ENCODE data around the gene PIP5K1B.

PIP5K1B gene

GRCh38 chr9:68949271-68950000, 244.4 kb downstream of the PIP5K1B start:
- Histone ChIP-seq H3K36me3 (ENCODE audit: control insufficient read depth, insufficient read depth, low read length) (no peaks in the 10 kb centered on the region), H2AFZ (no peak overlapping the region), H3K27me3 (ENCODE audit: control insufficient read depth, insufficient read depth, low read length) (no peaks in the 10 kb centered on the region), H3K9me3 (ENCODE audit: control insufficient read depth, low read length) (no peaks in the 10 kb centered on the region), H3K4me2 (ENCODE audit: low read length) (no peak overlapping the region), H3K4me1 (no peaks in the 10 kb centered on the region), H3K79me2 (no peaks in the 10 kb centered on the region), H3K9ac (no peak overlapping the region), H3K27ac (no peak overlapping the region), H3K4me3 (ENCODE audit: low read depth, low read length) (no peak overlapping the region)
- TF ChIP-seq, protein P1, sequence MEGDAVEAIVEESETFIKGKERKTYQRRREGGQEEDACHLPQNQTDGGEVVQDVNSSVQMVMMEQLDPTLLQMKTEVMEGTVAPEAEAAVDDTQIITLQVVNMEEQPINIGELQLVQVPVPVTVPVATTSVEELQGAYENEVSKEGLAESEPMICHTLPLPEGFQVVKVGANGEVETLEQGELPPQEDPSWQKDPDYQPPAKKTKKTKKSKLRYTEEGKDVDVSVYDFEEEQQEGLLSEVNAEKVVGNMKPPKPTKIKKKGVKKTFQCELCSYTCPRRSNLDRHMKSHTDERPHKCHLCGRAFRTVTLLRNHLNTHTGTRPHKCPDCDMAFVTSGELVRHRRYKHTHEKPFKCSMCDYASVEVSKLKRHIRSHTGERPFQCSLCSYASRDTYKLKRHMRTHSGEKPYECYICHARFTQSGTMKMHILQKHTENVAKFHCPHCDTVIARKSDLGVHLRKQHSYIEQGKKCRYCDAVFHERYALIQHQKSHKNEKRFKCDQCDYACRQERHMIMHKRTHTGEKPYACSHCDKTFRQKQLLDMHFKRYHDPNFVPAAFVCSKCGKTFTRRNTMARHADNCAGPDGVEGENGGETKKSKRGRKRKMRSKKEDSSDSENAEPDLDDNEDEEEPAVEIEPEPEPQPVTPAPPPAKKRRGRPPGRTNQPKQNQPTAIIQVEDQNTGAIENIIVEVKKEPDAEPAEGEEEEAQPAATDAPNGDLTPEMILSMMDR (IDR thresholded peaks at IDR 0.05): no peak

DNA sequence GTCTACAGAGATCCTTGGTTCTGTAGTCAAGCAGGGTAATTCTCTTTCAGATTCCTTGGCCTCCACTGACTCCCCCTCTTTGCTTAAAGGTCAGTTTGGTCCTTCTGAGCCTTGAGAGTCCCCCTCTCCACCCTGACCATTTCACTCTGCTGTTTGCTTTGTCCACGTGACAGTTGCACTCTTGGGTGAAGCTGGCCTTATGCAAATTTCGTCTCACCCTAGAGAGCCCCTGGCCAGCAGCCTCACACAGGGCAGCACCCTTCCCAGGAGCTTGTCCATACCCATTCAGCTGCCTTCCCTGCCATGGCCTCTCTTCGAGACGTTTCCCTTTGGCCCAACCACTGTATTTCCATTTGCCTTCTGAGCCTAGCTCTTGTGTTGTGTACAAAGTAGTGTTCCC, 245.1 kb downstream of the PIP5K1B start:
- Histone ChIP-seq H3K27ac (no peak overlapping the region), H3K79me2 (no peaks in the 10 kb centered on the region)

GRCh38 chr9:68950689-68951088, 245.6 kb downstream of the PIP5K1B start:
- no peak overlapping the region for H3K4me3 ChIP-seq (ENCODE audit: low read depth, low read length)

More for the DNA sequence above, 245.1 kb downstream of the PIP5K1B start:
- Histone ChIP-seq H3K27me3 (ENCODE audit: control insufficient read depth, insufficient read depth, low read length) (no peaks in the 10 kb centered on the region), H3K9me3 (ENCODE audit: control insufficient read depth, low read length) (no peaks in the 10 kb centered on the region), H3K4me3 (ENCODE audit: low read depth, low read length) (no peak overlapping the region), H3K4me2 (ENCODE audit: low read length) (no peak overlapping the region), H3K36me3 (ENCODE audit: control insufficient read depth, insufficient read depth, low read length) (no peaks in the 10 kb centered on the region), H3K9ac (no peak overlapping the region), H2AFZ (no peak overlapping the region), H3K4me1 (no peaks in the 10 kb centered on the region)
- TF ChIP-seq, protein P1 (IDR thresholded peaks at IDR 0.05): no peak

GRCh38 chr9:68951879-68952659, 247.0 kb downstream of the PIP5K1B start:
- no peaks in the 10 kb centered on the region for H3K4me1 ChIP-seq
- no peak overlapping the region for H3K9ac ChIP-seq
- H3K27ac ChIP-seq: no peak overlapping the region
- H3K36me3 ChIP-seq (ENCODE audit: control insufficient read depth, insufficient read depth, low read length): no peaks in the 10 kb centered on the region
- TF ChIP-seq, protein P1 (IDR thresholded peaks at IDR 0.05): no peak
- H3K27me3 ChIP-seq (ENCODE audit: control insufficient read depth, insufficient read depth, low read length): no peaks in the 10 kb centered on the region
- no peaks in the 10 kb centered on the region for H3K9me3 ChIP-seq (ENCODE audit: control insufficient read depth, low read length)
- H3K4me3 ChIP-seq (ENCODE audit: low read depth, low read length): no peak overlapping the region
- H3K4me2 ChIP-seq (ENCODE audit: low read length): no peak overlapping the region
- no peaks in the 10 kb centered on the region for H3K79me2 ChIP-seq
- no peak overlapping the region for H2AFZ ChIP-seq

More at GRCh38 chr9:68950689-68951088, 245.6 kb downstream of the PIP5K1B start:
- no peak overlapping the region for H2AFZ ChIP-seq
- no peaks in the 10 kb centered on the region for H3K9me3 ChIP-seq (ENCODE audit: control insufficient read depth, low read length)
- no peaks in the 10 kb centered on the region for H3K4me1 ChIP-seq
- no peak overlapping the region for H3K27ac ChIP-seq
- H3K36me3 ChIP-seq (ENCODE audit: control insufficient read depth, insufficient read depth, low read length): no peaks in the 10 kb centered on the region
- TF ChIP-seq, protein P1 (IDR thresholded peaks at IDR 0.05): no peak
- H3K27me3 ChIP-seq (ENCODE audit: control insufficient read depth, insufficient read depth, low read length): no peaks in the 10 kb centered on the region
- no peak overlapping the region for H3K4me2 ChIP-seq (ENCODE audit: low read length)
- no peaks in the 10 kb centered on the region for H3K79me2 ChIP-seq
- H3K9ac ChIP-seq: no peak overlapping the region
